Measurements from ENCODE around the gene KIAA1614. TPM values are rescaled to one million over a fixed set of nuclear protein-coding genes. Genes with fewer than 3 reads are reported as not detected.

The KIAA1614 gene
- total RNA-seq, 1 donor from 2014 or later: 0.56 TPM

DNA sequence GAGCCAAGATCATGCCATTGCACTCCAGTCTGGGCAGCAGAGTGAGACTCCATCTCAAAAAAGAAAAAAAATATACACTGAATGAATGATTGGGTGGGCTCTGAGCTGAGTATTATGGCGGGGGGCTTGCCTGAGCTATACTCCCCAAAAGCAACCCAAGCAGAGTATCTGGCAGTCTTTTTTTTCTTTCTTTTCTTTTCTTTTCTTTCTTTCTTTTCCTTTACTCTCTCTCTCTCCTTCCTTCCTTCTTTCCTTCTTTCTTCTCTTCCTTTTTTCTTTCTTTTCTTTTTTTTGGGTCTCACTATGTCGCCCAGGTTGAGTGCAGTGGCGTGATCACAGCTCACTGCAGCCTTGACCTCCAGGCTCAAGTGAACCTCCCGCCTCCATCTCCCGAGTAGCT lies 27.7 kb downstream of the KIAA1614 start:
- no peaks in the 10 kb centered on the region for H3F3A ChIP-seq (ENCODE audit: low read depth)
- H2AFZ ChIP-seq (replicated peaks): no peak overlapping the region
- no peak overlapping the region for H3K4me3 ChIP-seq
- H3K9me3 Mint-ChIP-seq: no peaks in the 10 kb centered on the region
- no peak for DNase-seq (ENCODE audit: low spot score)
- H3K4me1 Mint-ChIP-seq: peaks cover 3% of the 10 kb centered on the region
- H3K4me1 ChIP-seq: peaks cover 8% of the 10 kb centered on the region
- H3K36me3 Mint-ChIP-seq: peaks cover 2% of the 10 kb centered on the region
- no peak overlapping the region for H3K27ac ChIP-seq
- no peak overlapping the region for H3K27ac Mint-ChIP-seq
- no peak overlapping the region for H3K4me3 Mint-ChIP-seq
- H3K9me3 ChIP-seq (ENCODE audit: low read depth): no peaks in the 10 kb centered on the region
- H3K36me3 ChIP-seq: no peaks in the 10 kb centered on the region
- no peak overlapping the region for H3K4me2 ChIP-seq
- H3K79me2 ChIP-seq (ENCODE audit: low read depth): no peaks in the 10 kb centered on the region
- TF ChIP-seq EZH2phosphoT487 (IDR thresholded peaks at IDR 0.05) (no peak), CTCF (IDR thresholded peaks at IDR 0.05) (no peak)
- H3K27me3 ChIP-seq: no peaks in the 10 kb centered on the region
- no peak overlapping the region for H3K9ac ChIP-seq
- H3K27me3 Mint-ChIP-seq (ENCODE audit: insufficient read depth, low read depth): peaks cover 5% of the 10 kb centered on the region
- no peaks in the 10 kb centered on the region for H4K20me1 ChIP-seq (ENCODE audit: low read depth)

DNA sequence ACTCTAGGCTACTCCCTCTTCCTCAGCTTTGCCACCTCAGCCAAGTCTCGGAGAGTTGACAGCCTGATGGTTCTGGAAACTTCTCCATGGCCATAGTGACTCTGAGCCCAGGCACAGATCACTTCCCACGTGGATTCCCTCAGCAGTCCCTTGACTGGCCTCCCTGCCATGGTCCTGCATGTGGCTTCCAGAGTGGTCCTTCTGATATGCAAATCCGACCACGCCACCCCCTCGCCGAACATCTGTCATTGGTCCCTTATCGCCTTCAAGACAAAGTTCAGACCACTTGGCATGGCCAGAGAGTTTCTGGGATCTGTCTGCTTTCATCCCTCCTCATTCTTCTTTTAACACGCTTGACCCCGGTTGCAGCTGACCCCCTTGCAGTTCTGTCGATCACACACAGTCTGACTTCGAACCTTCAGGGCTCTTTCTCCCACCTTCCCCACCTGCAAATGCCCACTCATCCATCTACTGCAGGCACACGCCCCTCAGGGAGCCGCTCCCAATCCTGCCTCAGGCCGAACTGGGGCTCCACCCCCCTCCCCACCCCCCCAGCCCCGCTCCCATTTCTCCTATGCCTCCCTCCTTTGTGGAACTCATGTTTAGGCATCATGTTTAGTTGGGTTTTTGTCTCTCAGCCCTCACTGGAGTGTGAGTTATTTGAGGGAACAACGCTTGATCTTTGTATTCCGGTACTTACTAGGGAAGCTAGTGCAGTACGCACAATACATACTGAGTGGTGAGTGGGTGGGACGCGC lies 29.0 kb downstream of the KIAA1614 start:
- Histone ChIP-seq H3K4me3 (no peak overlapping the region), H3K9me3 (ENCODE audit: low read depth) (no peaks in the 10 kb centered on the region), H2AFZ (replicated peaks) (no peak overlapping the region), H3K27ac (no peak overlapping the region), H3K27me3 (no peaks in the 10 kb centered on the region), H3F3A (ENCODE audit: low read depth) (peaks cover 3% of the 10 kb centered on the region), H3K4me2 (no peak overlapping the region), H3K9ac (no peak overlapping the region), H3K4me1 (peaks cover 6% of the 10 kb centered on the region), H3K36me3 (no peaks in the 10 kb centered on the region), H3K79me2 (ENCODE audit: low read depth) (no peaks in the 10 kb centered on the region), H4K20me1 (ENCODE audit: low read depth) (no peaks in the 10 kb centered on the region)
- H3K4me1 Mint-ChIP-seq: peaks cover 5% of the 10 kb centered on the region
- DNase-seq (ENCODE audit: low spot score): no peak
- H3K9me3 Mint-ChIP-seq: no peaks in the 10 kb centered on the region
- H3K4me3 Mint-ChIP-seq: peak overlapping the region; percentile 36
- H3K36me3 Mint-ChIP-seq: peaks cover 4% of the 10 kb centered on the region
- H3K27me3 Mint-ChIP-seq (ENCODE audit: insufficient read depth, low read depth): peaks cover 7% of the 10 kb centered on the region
- TF ChIP-seq EZH2phosphoT487 (IDR thresholded peaks at IDR 0.05): no peak
- no peak for TF ChIP-seq EZH2 (IDR thresholded peaks at IDR 0.05)
- TF ChIP-seq CTCF (IDR thresholded peaks at IDR 0.05): no peak
- no peak overlapping the region for H3K27ac Mint-ChIP-seq

- no peak overlapping the region for H3K4me3 ChIP-seq
- H4K20me1 ChIP-seq (ENCODE audit: low read depth): no peaks in the 10 kb centered on the region
- no peak overlapping the region for H2AFZ ChIP-seq (replicated peaks)
- Mint-ChIP-seq H3K27me3 (ENCODE audit: insufficient read depth, low read depth) (peaks cover 5% of the 10 kb centered on the region), H3K4me1 (peaks cover 13% of the 10 kb centered on the region), H3K4me3 (no peak overlapping the region), H3K36me3 (peaks cover 17% of the 10 kb centered on the region), H3K9me3 (no peaks in the 10 kb centered on the region), H3K27ac (no peak overlapping the region)
- no peak for DNase-seq (ENCODE audit: low spot score)
- peaks cover 10% of the 10 kb centered on the region for H3F3A ChIP-seq (ENCODE audit: low read depth)
- peaks cover 18% of the 10 kb centered on the region for H3K4me1 ChIP-seq
- no peak overlapping the region for H3K4me2 ChIP-seq
- no peaks in the 10 kb centered on the region for H3K27me3 ChIP-seq
- H3K79me2 ChIP-seq (ENCODE audit: low read depth): no peaks in the 10 kb centered on the region
- H3K27ac ChIP-seq: no peak overlapping the region
- H3K9me3 ChIP-seq (ENCODE audit: low read depth): no peaks in the 10 kb centered on the region
- H3K36me3 ChIP-seq: no peaks in the 10 kb centered on the region
- TF ChIP-seq EZH2 (IDR thresholded peaks at IDR 0.05): no peak
- no peak for TF ChIP-seq EZH2phosphoT487 (IDR thresholded peaks at IDR 0.05)
- TF ChIP-seq CTCF (IDR thresholded peaks at IDR 0.05): no peak
- H3K9ac ChIP-seq: no peak overlapping the region
Measured at GRCh38 chr1:180945151-180945550, 32.5 kb downstream of the KIAA1614 start.

Data from neural progenitor cell (in vitro differentiated cells).